C4-2B (cell line): Measurements from ENCODE around the gene UGT2A2.

Source experiments
- ZFX ChIP-seq: fragments of 450-650 bp; IDR thresholded peaks from 2 replicates; pipeline ENCODE4 v1.6.1; 2017
- TF ChIP-seq, protein P1 (sequence below): fragments of 450-650 bp; conservative IDR thresholded peaks from 2 replicates; pipeline ENCODE4 v1.5.1; 2017; ENCODE audit warnings: mild to moderate bottlenecking

DNA sequence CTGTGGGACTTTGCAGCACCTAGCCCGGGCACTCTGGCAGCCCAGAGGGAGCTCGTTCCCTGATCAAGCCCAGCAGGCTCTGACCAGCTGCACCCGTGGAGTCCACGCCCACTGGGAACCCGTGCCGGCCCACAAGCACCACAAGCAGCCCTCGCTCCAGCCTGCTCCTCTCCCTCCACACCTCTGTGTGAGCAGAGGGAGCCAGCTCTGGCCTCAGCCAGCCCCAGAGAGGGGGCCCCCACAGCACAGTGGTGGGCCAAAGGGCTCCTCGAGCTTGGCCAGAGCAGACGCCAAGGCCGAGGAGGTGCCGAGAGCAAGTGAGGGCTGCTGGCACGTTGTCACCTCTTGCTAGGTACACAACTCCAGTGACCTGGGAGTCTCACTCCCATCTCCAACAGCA is 18.7 kb upstream of the UGT2A2 start:
- TF ChIP-seq, protein P1, sequence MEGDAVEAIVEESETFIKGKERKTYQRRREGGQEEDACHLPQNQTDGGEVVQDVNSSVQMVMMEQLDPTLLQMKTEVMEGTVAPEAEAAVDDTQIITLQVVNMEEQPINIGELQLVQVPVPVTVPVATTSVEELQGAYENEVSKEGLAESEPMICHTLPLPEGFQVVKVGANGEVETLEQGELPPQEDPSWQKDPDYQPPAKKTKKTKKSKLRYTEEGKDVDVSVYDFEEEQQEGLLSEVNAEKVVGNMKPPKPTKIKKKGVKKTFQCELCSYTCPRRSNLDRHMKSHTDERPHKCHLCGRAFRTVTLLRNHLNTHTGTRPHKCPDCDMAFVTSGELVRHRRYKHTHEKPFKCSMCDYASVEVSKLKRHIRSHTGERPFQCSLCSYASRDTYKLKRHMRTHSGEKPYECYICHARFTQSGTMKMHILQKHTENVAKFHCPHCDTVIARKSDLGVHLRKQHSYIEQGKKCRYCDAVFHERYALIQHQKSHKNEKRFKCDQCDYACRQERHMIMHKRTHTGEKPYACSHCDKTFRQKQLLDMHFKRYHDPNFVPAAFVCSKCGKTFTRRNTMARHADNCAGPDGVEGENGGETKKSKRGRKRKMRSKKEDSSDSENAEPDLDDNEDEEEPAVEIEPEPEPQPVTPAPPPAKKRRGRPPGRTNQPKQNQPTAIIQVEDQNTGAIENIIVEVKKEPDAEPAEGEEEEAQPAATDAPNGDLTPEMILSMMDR = no peak
- no peak for TF ChIP-seq ZFX
